ENCODE data around the gene TMEM9. TPM values are rescaled to one million over a fixed set of nuclear protein-coding genes. Genes with fewer than 3 reads are reported as not detected.

TMEM9 gene
- total and polyA plus RNA-seq, 2 of the 8 experiments (the other 6 are each of a cell fraction or from before 2014, with no cell fraction given), result 79.9 to 181 TPM

- Histone ChIP-seq H2BK12ac (ENCODE audit: low read depth, low read length) (no peak overlapping the region), H3K56ac (replicated peaks; ENCODE audit: insufficient read length, low read depth, low read length) (no peak overlapping the region), H3K18ac (ENCODE audit: extremely low read depth, low read length) (no peak overlapping the region), H3K9me3 (ENCODE audit: insufficient read depth in 2 of 2, low read depth in 1 of 2, low read length in 1 of 2) (no peaks in the 10 kb centered on the region), H3K4ac (replicated peaks; ENCODE audit: insufficient read length, low read depth, low read length) (no peak overlapping the region), H3K27ac (ENCODE audit: low read depth, low read length) (no peak overlapping the region), H4K91ac (replicated peaks; ENCODE audit: insufficient read length, low read length) (no peak overlapping the region), H2BK20ac (ENCODE audit: low read length) (no peak overlapping the region), H3K79me2 (ENCODE audit: control insufficient read depth in 1 of 2, insufficient read depth in 2 of 2, low read length in 2 of 2) (no peaks in the 10 kb centered on the region), H3K9ac (replicated peaks in 1 of 4; ENCODE audit: extremely low read depth in 1 of 4, low read depth in 3 of 4, low read length in 3 of 4) (no peak overlapping the region), H2AFZ (ENCODE audit: low read length) (no peak overlapping the region), H3K14ac (ENCODE audit: insufficient read length) (no peak overlapping the region), H2BK120ac (replicated peaks; ENCODE audit: low read depth, low read length) (no peak overlapping the region), H3K27me3 (replicated peaks in 1 of 4; ENCODE audit: control insufficient read depth in 3 of 4, extremely low read depth in 1 of 4, insufficient read depth in 3 of 4, low read length in 3 of 4) (no peaks in the 10 kb centered on the region), H3K4me3 (ENCODE audit: extremely low read depth in 1 of 4, insufficient read depth in 2 of 4, low read depth in 3 of 4, low read length in 4 of 4) (no peak overlapping the region), H4K20me1 (replicated peaks in 1 of 2; ENCODE audit: control insufficient read depth in 1 of 2, insufficient read depth in 2 of 2, low read length in 2 of 2) (peaks cover 12 to 18% of the 10 kb centered on the region in 2 experiments), H3K36me3 (ENCODE audit: control insufficient read depth in 2 of 4, insufficient read depth in 4 of 4, low read length in 3 of 4) (peaks cover 59 to 87% (median 84%) of the 10 kb centered on the region in 4 experiments), H3K79me1 (ENCODE audit: low read depth, low read length) (no peaks in the 10 kb centered on the region), H3K4me2 (ENCODE audit: insufficient read depth in 1 of 2, low read depth in 2 of 2, low read length in 2 of 2) (no peak overlapping the region), H2AK5ac (ENCODE audit: low read depth, low read length) (no peak overlapping the region), H3K23me2 (ENCODE audit: low read depth, low read length) (no peaks in the 10 kb centered on the region), H2BK15ac (ENCODE audit: low read length) (no peak overlapping the region), H4K8ac (ENCODE audit: extremely low read depth, insufficient read depth, low read length) (no peak overlapping the region), H2BK5ac (ENCODE audit: low read depth, low read length) (no peak overlapping the region), H3K4me1 (replicated peaks in 1 of 4; ENCODE audit: control insufficient read depth in 3 of 4, insufficient read depth in 4 of 4, low read length in 3 of 4) (no peaks in the 10 kb centered on the region), H3K23ac (ENCODE audit: insufficient read length) (no peak overlapping the region), H4K5ac (ENCODE audit: insufficient read length, low read depth, low read length) (no peak overlapping the region)
- ChIA-PET POLR2A (ENCODE audit: partially characterized antibody) (interaction anchor here (2.1 kb wide), 1 partner anchor 9 kb away, joined by 5 read pairs; no protein-coding TSS in a partner anchor), CTCF (ENCODE audit: partially characterized antibody) (interaction anchor here (1.0 to 3.4 kb wide), 6 partner anchors 13 to 166 kb away, joined by 3 to 14 read pairs (median 3); no protein-coding TSS in a partner anchor)
- FAIRE-seq (no peak), DNase-seq (ENCODE audit: low read depth in 1 of 2, low spot score in 2 of 2) (no peak)
- WGBS, 2 experiments (ENCODE audit: extremely low coverage in 1 of 2, insufficient coverage in 1 of 2, insufficient read length in 1 of 2, insufficient replicate concordance in 2 of 2, low coverage in 1 of 2, low lambda C conversion rate in 2 of 2, missing lambda C conversion rate in 1 of 2), result 88% methylated on average over 3 of the region's 3 CpGs; no CpG with 5 or more reads in 1 of the 2 experiments
- TF ChIP-seq ATF2 (IDR thresholded peaks at IDR 0.05; ENCODE audit: low read length), result no peak
- TF ChIP-seq SUZ12 (IDR thresholded peaks at IDR 0.05; ENCODE audit: low read length), result no peak
- TF ChIP-seq MAFK (IDR thresholded peaks at IDR 0.05; ENCODE audit: low read depth, low read length), result no peak
- TF ChIP-seq TEAD4 (IDR thresholded peaks at IDR 0.05; ENCODE audit: low read depth, low read length), result no peak
- TF ChIP-seq E2F6 (IDR thresholded peaks at IDR 0.05), result no peak
- no peak for TF ChIP-seq RNF2 (IDR thresholded peaks at IDR 0.05; ENCODE audit: borderline replicate concordance, low read depth, low read length, missing control alignments, poor library complexity, severe bottlenecking)
- TF ChIP-seq SRF (IDR thresholded peaks at IDR 0.05; ENCODE audit: low read depth, low read length), result no peak
- no peak for TF ChIP-seq EP300 (IDR thresholded peaks at IDR 0.05; ENCODE audit: borderline replicate concordance in 1 of 2, low read depth in 2 of 2, low read length in 2 of 2)
- no peak for TF ChIP-seq TAF7 (optimal IDR thresholded peaks at IDR 0.05; ENCODE audit: borderline replicate concordance, low read depth, low read length)
- TF ChIP-seq KDM4A (IDR thresholded peaks at IDR 0.05; ENCODE audit: low read depth, low read length, severe bottlenecking), result no peak
- TF ChIP-seq RBBP5 (IDR thresholded peaks at IDR 0.05; ENCODE audit: borderline replicate concordance, low read depth, low read length), result no peak
Measured at GRCh38 chr1:201145132-201145531, 9.1 kb downstream of the TMEM9 start.
